C4-2B (cell line): ENCODE data around the gene SHB.

Source experiments
- H3K27ac ChIP-seq: fragments of 450-650 bp; 2 replicates; pipeline ENCODE4 v1.5.1; 2017
- ZFX ChIP-seq: fragments of 450-650 bp; IDR thresholded peaks from 2 replicates; pipeline ENCODE4 v1.6.1; 2017
- TF ChIP-seq, protein P1 (sequence below): fragments of 450-650 bp; conservative IDR thresholded peaks from 2 replicates; pipeline ENCODE4 v1.5.1; 2017; ENCODE audit warnings: mild to moderate bottlenecking

SHB gene

DNA sequence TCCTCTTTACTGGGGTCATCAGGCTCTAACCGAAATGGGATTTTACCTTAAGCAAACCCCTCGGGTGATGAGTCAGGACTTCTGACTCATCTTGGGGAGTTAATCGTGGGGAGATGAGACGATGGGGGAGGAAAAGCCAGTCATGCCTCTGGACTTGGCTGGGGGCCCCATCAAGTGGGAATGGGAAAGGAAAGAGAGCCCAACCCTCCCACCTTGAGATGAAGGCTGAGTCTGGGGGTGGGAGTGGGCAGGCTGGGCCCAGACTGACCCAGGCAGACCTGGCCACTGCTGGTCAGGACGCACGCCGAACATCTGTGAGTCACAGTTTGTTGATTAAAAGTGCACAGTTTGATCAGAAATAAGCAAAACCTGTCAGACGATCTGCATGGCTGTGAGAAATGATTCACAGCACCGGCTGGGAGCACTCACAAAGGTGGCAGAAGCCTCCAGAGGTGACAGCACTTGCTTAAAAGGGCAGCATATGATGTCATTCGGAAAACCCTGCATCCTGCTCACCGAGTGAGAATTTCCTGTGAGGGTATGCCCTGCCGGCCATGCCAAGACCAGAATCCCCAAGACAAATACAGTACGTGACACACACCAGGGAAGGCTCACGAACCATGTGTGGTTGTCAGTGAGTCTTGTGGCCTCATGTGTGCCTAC is 115.1 kb downstream of the SHB start:
- no peak for TF ChIP-seq ZFX
- TF ChIP-seq, protein P1, sequence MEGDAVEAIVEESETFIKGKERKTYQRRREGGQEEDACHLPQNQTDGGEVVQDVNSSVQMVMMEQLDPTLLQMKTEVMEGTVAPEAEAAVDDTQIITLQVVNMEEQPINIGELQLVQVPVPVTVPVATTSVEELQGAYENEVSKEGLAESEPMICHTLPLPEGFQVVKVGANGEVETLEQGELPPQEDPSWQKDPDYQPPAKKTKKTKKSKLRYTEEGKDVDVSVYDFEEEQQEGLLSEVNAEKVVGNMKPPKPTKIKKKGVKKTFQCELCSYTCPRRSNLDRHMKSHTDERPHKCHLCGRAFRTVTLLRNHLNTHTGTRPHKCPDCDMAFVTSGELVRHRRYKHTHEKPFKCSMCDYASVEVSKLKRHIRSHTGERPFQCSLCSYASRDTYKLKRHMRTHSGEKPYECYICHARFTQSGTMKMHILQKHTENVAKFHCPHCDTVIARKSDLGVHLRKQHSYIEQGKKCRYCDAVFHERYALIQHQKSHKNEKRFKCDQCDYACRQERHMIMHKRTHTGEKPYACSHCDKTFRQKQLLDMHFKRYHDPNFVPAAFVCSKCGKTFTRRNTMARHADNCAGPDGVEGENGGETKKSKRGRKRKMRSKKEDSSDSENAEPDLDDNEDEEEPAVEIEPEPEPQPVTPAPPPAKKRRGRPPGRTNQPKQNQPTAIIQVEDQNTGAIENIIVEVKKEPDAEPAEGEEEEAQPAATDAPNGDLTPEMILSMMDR: no peak
- H3K27ac ChIP-seq: no peak overlapping the region

- no peak overlapping the region for H3K27ac ChIP-seq
- TF ChIP-seq ZFX: no peak
- TF ChIP-seq, protein P1: no peak
Observed at GRCh38 chr9:37953206-37953774, 115.7 kb downstream of the SHB start.

- TF ChIP-seq ZFX: no peak
- TF ChIP-seq, protein P1: no peak
- H3K27ac ChIP-seq: no peak overlapping the region
Observed at GRCh38 chr9:37952731-37953130, 116.3 kb downstream of the SHB start.

- no peak overlapping the region for H3K27ac ChIP-seq
- TF ChIP-seq, protein P1: no peak
- TF ChIP-seq ZFX: no peak
Observed at GRCh38 chr9:37951671-37952449, 117.2 kb downstream of the SHB start.

GRCh38 chr9:37950561-37950960 is 118.5 kb downstream of the SHB start:
- TF ChIP-seq, protein P1: no peak
- TF ChIP-seq ZFX: no peak
- no peak overlapping the region for H3K27ac ChIP-seq

GRCh38 chr9:37949576-37949975 is 119.5 kb downstream of the SHB start:
- TF ChIP-seq, protein P1: no peak
- no peak for TF ChIP-seq ZFX
- H3K27ac ChIP-seq: no peak overlapping the region

- H3K27ac ChIP-seq: no peak overlapping the region
- TF ChIP-seq ZFX: no peak
- TF ChIP-seq, protein P1: no peak
Observed at GRCh38 chr9:37948417-37948980, 120.5 kb downstream of the SHB start.
